Suprapubic skin (tissue), 4 donors: ENCODE data around the gene ZBTB20. TPM values are rescaled to one million over a fixed set of nuclear protein-coding genes. Genes with fewer than 3 reads are reported as not detected.

Experiments used
- DNase-seq, 2 donors: peaks; one replicate each; pipeline ENCODE4 v3.0.0-alpha.2; 2019; ENCODE audit warnings: low spot score in 2 of 2
- H3K27ac ChIP-seq: fragments of 200-600 bp; sonication (generic); one replicate; pipeline ENCODE4 v1.5.1; 2019
- H3K27me3 ChIP-seq: fragments of 200-600 bp; sonication (generic); one replicate; pipeline ENCODE4 v1.5.1; 2019
- H3K36me3 ChIP-seq: fragments of 200-600 bp; sonication (generic); one replicate; pipeline ENCODE4 v1.5.1; 2019
- H3K4me1 ChIP-seq: fragments of 200-600 bp; sonication (generic); one replicate; pipeline ENCODE4 v1.5.1; 2019
- H3K4me3 ChIP-seq: fragments of 200-600 bp; sonication (generic); one replicate; pipeline ENCODE4 v1.5.1; 2019; ENCODE audit warnings: mild to moderate bottlenecking
- H3K9me3 ChIP-seq: fragments of 200-600 bp; sonication (generic); one replicate; pipeline ENCODE4 v1.5.1; 2019
- EP300 ChIP-seq: sonication (generic); formaldehyde crosslinking; IDR thresholded peaks from one replicate; pipeline ENCODE4 v1.6.1; 2017; ENCODE audit warnings: antibody characterized with exemption
- POLR2A ChIP-seq, 2 donors: fragments of 450-650 bp; IDR thresholded peaks; one replicate each; pipeline ENCODE4 v1.6.1; 2017; ENCODE audit warnings: antibody characterized with exemption in 2 of 2, mild to moderate bottlenecking in 2 of 2, moderate library complexity in 2 of 2
- POLR2AphosphoS5 ChIP-seq, 3 donors: sonication (generic); formaldehyde crosslinking; IDR thresholded peaks; one replicate each; pipeline ENCODE4 v1.6.1; 2017; ENCODE audit warnings: antibody characterized with exemption in 3 of 3
- WGBS: methylation state at CpG from one replicate; pipeline ENCODE4 v1.1.5; 2018; 5-methylcytosine and 5-hydroxymethylcytosine counted together
- total RNA-seq, 4 donors: library from RNA; depleted of rRNA; stranded (reverse); fragments of >200 nt; gene quantifications; one replicate each; pipeline ENCODE4 v1.1.0, GENCODE V29; 2016
- TF ChIP-seq, protein P1 (sequence below), 2 donors: fragments of 200-600 bp in 1 of 2; fragments of 450-650 bp in 1 of 2; sonication (generic) in 1 of 2; IDR thresholded peaks; one replicate each; pipeline ENCODE4 v1.5.1; 2016 to 2019; ENCODE audit warnings: antibody characterized with exemption in 2 of 2, mild to moderate bottlenecking in 1 of 2, moderate library complexity in 1 of 2

ZBTB20 gene
- total RNA-seq, 4 donors from 2014 or later: 23.6 to 77.2 (median 39.4) TPM

DNA sequence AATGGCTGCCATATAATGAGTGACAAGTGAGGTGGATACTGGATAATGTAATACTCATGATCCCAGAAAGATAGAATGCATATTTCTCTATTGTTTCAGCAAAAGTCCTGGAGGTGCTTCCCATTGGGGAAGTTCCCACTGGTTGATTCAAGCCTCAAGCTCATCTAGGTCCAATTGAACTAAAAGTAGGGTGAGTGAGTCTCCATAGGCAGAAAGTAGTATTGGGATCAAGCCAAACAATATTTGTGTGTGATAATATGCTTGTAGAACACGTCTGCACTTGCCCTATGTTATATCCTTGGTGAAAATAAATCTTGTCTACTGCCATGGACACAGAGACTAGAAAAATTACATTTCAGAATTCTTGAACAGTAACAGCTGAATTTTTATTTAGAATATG lies 14.8 kb upstream of the ZBTB20 start:
- TF ChIP-seq, protein P1, sequence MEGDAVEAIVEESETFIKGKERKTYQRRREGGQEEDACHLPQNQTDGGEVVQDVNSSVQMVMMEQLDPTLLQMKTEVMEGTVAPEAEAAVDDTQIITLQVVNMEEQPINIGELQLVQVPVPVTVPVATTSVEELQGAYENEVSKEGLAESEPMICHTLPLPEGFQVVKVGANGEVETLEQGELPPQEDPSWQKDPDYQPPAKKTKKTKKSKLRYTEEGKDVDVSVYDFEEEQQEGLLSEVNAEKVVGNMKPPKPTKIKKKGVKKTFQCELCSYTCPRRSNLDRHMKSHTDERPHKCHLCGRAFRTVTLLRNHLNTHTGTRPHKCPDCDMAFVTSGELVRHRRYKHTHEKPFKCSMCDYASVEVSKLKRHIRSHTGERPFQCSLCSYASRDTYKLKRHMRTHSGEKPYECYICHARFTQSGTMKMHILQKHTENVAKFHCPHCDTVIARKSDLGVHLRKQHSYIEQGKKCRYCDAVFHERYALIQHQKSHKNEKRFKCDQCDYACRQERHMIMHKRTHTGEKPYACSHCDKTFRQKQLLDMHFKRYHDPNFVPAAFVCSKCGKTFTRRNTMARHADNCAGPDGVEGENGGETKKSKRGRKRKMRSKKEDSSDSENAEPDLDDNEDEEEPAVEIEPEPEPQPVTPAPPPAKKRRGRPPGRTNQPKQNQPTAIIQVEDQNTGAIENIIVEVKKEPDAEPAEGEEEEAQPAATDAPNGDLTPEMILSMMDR (IDR thresholded peaks at IDR 0.05): no peak
- TF ChIP-seq POLR2A (IDR thresholded peaks at IDR 0.05) (no peak), POLR2AphosphoS5 (IDR thresholded peaks at IDR 0.05) (no peak), EP300 (no peak)
- 49% methylated on average over 1 of the region's 1 CpG for WGBS
- DNase-seq: no peak
- Histone ChIP-seq H3K9me3 (no peaks in the 10 kb centered on the region), H3K27ac (no peak overlapping the region), H3K4me1 (no peaks in the 10 kb centered on the region), H3K36me3 (no peaks in the 10 kb centered on the region), H3K27me3 (no peaks in the 10 kb centered on the region), H3K4me3 (no peak overlapping the region)

DNA sequence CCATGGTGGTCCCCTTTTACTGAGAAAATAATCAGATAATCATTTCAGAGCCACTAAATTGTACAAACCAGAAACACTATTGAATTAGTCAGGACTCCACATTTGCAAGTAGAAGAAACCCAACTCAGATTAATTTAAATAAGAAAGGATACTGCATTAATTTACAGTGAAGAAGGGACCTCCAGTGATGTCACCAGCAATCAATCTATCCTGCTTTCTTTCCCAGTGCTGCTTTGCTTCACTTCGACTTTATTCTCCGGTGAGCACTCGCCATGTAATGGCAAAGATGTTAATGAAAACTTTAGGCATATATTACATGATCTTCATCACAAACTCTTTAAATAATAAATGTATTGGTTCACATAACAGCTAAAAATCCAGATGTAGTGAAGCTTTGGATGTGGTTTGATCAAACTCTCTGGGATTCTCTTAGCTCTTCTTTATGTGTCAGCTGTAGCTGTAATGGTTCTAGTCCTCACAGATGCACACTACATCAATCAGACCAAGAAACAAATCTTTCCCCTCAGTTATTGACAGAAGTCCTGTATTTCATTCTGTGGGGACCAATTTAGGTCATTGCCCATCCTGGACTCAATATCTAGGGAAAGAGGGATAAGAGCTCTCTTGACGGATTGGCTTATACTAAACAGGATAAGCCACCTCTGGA lies 14.2 kb upstream of the ZBTB20 start:
- Histone ChIP-seq H3K4me3 (no peak overlapping the region), H3K27me3 (no peaks in the 10 kb centered on the region)
- TF ChIP-seq EP300 (no peak), POLR2AphosphoS5 (IDR thresholded peaks at IDR 0.05) (no peak), POLR2A (IDR thresholded peaks at IDR 0.05) (no peak)
- TF ChIP-seq, protein P1 (IDR thresholded peaks at IDR 0.05): no peak

DNA sequence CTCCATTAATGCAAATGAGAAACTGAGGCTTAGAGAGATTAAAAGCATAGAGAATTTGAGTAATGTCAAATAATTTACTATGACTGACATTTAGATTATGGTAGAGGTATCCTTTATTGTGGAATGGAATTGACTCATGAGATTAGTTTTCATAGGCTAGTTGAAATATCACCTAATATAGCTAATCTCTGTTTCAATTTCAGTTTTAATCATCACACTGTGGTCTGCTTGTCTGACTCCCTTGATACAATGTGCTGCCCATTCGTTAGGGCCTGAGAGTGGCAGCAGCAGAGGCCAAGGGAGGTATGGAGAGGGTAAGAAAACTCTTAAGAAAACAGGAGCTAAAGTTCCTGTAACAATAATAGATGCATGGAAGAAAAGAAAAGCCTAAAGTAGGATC lies 13.2 kb upstream of the ZBTB20 start:
- DNase-seq: no peak
- no peak overlapping the region for H3K27ac ChIP-seq
- H3K4me3 ChIP-seq: no peak overlapping the region
- no peaks in the 10 kb centered on the region for H3K36me3 ChIP-seq
- no peaks in the 10 kb centered on the region for H3K9me3 ChIP-seq
- WGBS: 80% methylated on average over 1 of the region's 1 CpG
- H3K4me1 ChIP-seq: no peaks in the 10 kb centered on the region
- TF ChIP-seq EP300 (no peak), POLR2AphosphoS5 (IDR thresholded peaks at IDR 0.05) (no peak), POLR2A (IDR thresholded peaks at IDR 0.05) (no peak)
- TF ChIP-seq, protein P1 (IDR thresholded peaks at IDR 0.05): no peak
- no peaks in the 10 kb centered on the region for H3K27me3 ChIP-seq

More for the DNA sequence above, 14.2 kb upstream of the ZBTB20 start:
- no peak for DNase-seq
- WGBS: 94% methylated on average over 4 of the region's 4 CpGs
- no peaks in the 10 kb centered on the region for H3K9me3 ChIP-seq
- no peaks in the 10 kb centered on the region for H3K4me1 ChIP-seq
- H3K27ac ChIP-seq: no peak overlapping the region
- no peaks in the 10 kb centered on the region for H3K36me3 ChIP-seq

DNA sequence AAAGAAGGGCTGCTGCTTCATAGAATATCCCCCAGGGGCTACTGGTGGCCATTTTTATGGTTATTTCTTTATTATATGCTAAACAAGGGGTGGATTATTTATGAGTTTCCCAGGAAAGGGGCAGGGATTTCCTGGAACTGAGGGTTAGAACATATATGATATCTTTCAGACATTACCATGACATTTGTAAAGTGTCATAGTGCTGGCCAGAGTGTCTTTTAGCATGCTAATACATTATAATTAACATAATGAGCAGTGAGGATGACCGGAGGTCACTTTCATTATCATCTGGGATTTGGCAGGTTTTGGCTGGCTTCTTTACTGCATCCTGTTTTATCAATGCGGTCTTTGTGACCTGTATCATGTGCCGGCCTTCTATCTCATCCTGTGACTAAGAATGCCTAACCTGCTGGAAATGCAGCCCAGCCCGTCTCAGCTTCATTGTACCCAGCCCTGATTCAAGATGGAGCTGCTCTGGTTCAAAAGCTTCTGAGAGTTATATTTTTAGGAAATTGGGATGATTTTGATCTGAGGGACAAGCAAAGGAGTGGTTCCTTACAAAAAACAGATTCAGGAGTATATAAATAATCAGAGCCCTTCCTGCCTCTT lies 9.1 kb upstream of the ZBTB20 start:
- WGBS: 82% methylated on average over 4 of the region's 4 CpGs
- no peaks in the 10 kb centered on the region for H3K36me3 ChIP-seq
- H3K4me1 ChIP-seq: no peaks in the 10 kb centered on the region
- TF ChIP-seq, protein P1 (IDR thresholded peaks at IDR 0.05): no peak
- TF ChIP-seq EP300: no peak
- no peak for TF ChIP-seq POLR2AphosphoS5 (IDR thresholded peaks at IDR 0.05)
- TF ChIP-seq POLR2A (IDR thresholded peaks at IDR 0.05): no peak
- H3K27ac ChIP-seq: no peak overlapping the region
- H3K27me3 ChIP-seq: no peaks in the 10 kb centered on the region
- no peak for DNase-seq
- no peak overlapping the region for H3K4me3 ChIP-seq
- H3K9me3 ChIP-seq: no peaks in the 10 kb centered on the region

DNA sequence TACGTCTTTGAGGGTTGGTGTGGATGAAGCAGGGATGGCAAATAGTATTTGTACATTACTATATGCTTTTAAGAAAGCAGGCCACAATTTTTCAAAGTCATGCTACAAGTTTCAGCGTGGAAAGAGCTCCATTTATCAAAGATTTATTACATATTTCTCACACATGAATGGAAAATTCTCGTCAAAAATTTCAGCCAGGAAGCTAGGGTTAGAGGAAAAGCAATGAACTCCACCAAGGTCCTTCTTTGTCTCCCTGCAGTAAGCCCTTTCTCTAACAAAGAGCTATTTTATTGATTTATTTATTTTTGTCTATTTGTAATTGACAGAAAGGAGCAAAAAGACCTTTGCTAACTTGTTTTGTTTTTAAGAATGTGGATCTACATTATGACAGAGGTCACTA lies 7.5 kb upstream of the ZBTB20 start:
- 49% methylated on average over 3 of the region's 3 CpGs for WGBS
- no peak overlapping the region for H3K4me3 ChIP-seq
- DNase-seq: no peak
- H3K9me3 ChIP-seq: no peaks in the 10 kb centered on the region
- no peaks in the 10 kb centered on the region for H3K4me1 ChIP-seq
- no peak overlapping the region for H3K27ac ChIP-seq
- H3K27me3 ChIP-seq: no peaks in the 10 kb centered on the region
- H3K36me3 ChIP-seq: no peaks in the 10 kb centered on the region
- no peak for TF ChIP-seq POLR2A (IDR thresholded peaks at IDR 0.05)
- TF ChIP-seq, protein P1 (IDR thresholded peaks at IDR 0.05): no peak
- TF ChIP-seq EP300: no peak
- TF ChIP-seq POLR2AphosphoS5 (IDR thresholded peaks at IDR 0.05): no peak
